Left cardiac atrium (tissue), 4 donors: ENCODE measurements around the gene ACOXL. TPM values are rescaled to one million over a fixed set of nuclear protein-coding genes. Genes with fewer than 3 reads are reported as not detected.
"Not testable (repeated sequence)": the region's sequence is repeated elsewhere in the genome, so short reads cannot be mapped to it uniquely, and the experiment has no call there.

Experiments used
- ATAC-seq, 2 donors: fragments of 200-7000 bp; cut with Tn5 transposase; one replicate each; pipeline ENCODE4 v1.9.1; 2020; ENCODE audit warnings: mild to moderate bottlenecking in 2 of 2, moderate library complexity in 2 of 2
- DNase-seq: peaks from one replicate; pipeline ENCODE4 v3.0.0-alpha.2; 2020
- intact Hi-C, 2 donors: fragments of 100-400 bp; cut with DNase I; formaldehyde crosslinking; loops; one replicate each; pipeline versions ENCODE4 v1.14.1 to v1.15.1; 2022 to 2023
- total RNA-seq, 2 donors: library from RNA; stranded (reverse); fragmentation: NEBNext Ultra II Directional; extraction: Animal tissue kit (Norgen Biotek cat#: 25700); gene quantifications; one replicate each; pipeline ENCODE4 v1.2.1, GENCODE V29; 2021
- donor health status: DM: no; HTN: yes; CAD: no.
- donor health status: DM: no; HTN: yes; CAD: no; lungs with severe emphysema.
- donor health status: DM: yes; HTN: yes; CAD: no.
- donor health status: Dilated cardiomyopathy.

Gene ACOXL
- total RNA-seq, 2 donors from 2014 or later, result 0.12 TPM; not detected in 1

DNA sequence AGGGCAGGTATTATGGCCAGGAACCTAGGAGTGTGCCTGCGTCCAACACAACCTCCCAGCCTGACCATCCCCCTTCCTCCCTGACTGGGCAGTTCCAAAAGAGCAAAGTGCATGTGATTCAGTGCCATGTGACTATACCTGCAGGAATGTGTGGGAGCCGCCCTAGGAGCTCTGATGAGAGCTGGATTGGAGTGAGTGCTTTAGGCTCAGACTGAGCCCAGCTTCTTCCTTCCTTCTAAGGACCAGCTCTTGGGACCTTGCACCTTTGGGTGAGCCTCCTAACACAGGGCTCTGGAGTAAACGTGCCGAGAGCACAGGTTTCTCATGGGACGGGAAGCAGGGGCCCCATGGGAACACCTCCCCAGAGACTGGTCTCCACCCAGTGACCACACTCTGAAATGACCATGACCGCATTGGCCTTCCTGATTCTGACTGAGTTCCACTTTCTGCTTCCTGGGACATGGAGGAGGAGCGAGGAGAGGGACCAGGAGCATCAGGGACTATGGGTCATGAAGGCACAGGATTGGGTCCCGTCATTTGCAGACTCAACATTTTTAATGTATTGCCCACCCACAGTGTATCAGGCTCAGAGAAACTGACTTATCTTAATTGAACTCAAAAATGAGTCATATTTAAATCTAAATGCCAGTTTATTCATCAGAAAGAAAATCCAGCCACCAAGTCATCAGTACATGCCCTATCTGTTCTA is 300.5 kb downstream of the ACOXL start:
- ATAC-seq (peak in 1 of 2 donors; percentile 80), DNase-seq (no peak)
- intact Hi-C loops, result no loop called here

DNA sequence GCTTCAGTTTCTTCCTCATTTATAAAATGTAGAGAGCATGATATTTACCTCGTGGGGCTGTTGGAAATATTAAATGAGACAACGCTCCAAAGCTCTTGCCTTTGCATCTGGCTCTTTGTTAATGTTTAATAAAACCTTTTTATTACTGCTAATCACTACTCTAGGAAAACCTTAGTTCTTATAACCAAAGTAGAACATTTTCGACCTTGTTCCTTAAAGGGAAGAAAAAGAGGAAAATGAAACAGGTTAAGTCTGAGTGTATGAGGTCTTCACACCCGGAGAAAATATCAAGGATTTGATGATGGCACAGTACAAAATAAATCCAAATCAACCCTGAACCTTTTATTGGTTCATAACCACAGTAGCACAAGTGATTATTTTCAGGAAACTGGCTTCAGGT is 301.8 kb downstream of the ACOXL start:
- DNase-seq, result no peak
- ATAC-seq, result no peak
- intact Hi-C loops, result no loop called here

- no peak for DNase-seq
- intact Hi-C loops, result no loop called here
- no peak for ATAC-seq
Measured at GRCh38 chr2:111034606-111035005, 302.2 kb downstream of the ACOXL start.

DNA sequence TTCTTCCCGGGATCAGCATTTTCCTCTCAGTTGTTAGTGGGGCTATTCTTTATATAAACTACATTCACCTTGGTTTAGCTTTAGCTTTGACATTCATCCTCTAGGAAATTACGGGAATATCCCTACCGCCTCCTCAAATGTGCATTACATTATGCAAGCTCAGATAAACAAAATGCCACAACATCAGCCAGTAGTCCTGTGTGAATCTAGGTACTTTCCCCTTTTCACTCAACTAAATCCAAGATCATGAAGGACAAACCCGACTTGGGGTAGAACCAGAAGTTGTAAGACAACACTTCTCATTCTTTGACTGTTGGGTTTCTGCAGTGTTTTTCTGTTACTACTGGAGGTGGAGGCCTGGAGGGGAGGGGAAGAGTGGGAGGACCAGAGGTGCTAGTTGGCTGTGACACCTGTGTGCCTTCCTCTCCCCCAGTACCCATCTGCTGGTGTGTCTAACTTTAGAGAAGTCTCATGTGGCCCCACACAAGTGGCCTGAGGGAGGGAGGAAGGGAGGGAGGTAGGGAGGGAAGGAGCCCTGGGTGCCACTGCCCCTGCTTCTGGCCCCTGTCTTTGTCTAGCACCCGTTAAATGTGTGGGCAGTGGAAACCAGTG is 303.6 kb downstream of the ACOXL start:
- intact Hi-C loops, result no loop called here
- DNase-seq (no peak), ATAC-seq (no peak)

DNA sequence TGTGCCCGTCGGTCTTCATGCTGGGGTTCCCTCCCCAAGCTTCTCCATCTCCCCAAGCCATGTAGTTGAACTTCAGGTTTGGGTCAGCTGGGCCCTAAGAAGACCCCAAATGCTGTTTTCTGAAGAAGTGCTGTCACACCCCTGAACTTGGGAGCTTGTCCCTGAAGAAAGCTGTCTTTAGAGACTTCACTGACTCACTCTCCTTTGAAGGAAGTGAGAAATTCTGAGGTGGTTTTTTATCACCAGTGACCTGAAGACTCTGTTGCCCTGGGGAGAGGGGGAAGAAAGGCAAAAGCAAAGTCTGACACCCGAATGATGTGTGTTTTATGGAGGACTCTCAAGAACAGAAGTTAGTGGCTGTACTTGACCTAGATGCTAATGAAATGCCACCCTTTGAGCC is 304.8 kb downstream of the ACOXL start:
- DNase-seq (no peak), ATAC-seq (no peak)
- intact Hi-C loops, result no loop called here

DNA sequence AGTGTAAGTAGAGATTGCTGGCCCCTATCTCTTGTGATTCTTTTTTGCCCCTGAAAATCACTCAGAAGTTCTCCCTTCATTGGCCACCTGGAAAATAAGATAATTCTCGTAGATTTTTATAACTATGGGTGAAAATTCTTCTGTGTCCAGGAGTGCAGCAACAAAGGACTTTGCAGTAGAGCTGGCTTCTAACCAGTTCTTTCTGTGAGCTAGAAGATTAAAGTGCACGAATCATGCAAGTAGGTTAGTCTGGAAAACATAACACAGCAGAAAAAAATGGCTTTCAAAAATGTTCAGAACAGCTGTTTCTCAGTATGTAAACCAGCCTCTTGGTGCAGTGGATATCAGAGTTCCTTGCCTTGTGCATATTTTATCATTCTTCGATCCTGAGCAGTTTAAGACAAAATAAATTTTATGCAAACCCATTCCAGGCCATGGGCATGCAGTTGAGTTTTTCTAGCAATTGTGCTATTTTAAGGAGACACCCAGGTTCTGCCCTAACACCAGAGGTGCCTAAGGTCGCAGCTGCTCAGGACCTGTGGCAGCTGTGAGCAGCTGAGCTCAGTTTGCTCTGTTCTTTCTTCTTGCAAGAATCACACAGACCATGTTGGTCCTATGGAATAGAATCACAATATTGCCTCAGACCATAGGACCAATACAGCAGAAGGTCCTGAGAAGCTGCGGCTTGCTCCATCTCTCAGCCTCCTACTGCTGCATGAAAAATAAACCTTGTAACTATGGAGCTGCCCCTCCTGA is 307.4 kb downstream of the ACOXL start:
- intact Hi-C loops, result no loop called here
- ATAC-seq, result no peak

DNA sequence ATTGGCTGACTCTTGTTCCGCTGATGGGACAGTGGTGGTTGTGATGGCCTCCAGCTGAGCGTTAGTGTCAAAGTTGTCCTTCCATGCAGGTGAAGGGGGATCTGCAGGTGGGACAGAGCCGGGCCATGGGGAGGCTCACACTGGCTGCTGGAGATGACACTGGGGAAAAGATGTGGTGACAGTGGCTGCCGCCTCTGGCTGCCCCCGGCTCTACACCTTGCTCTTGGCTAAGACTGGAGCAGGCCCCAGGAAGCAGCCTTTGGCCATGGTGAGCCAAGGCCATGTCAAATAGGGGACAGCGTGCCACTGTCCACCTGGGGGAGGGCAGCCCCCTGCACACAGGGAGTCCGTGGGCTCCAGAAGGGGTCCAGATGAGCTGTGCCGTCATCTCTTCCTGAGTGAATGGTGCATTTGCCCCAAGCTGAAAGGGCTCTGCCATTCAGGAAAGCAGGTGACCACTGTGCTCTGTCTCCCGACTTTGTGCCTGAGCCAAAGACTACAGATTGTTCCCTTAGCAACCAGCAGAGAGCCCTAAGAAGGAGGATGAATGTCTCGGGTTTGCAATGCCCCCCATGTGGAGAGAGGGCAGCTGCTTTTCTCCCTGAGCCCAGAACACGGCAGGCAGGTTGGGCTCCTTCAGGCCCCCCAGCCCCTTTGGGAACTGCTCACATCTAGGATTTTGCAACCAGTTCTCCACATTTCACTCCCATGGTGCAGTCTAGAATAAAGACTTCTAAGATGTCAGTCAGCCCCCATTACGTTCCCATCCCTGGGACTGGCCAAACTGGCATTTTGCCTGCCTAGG is 309.2 kb downstream of the ACOXL start:
- intact Hi-C loops, result no loop called here
- no peak for ATAC-seq
- no peak for DNase-seq

More for the DNA sequence above, 307.4 kb downstream of the ACOXL start:
- DNase-seq, result no peak

- no peak for DNase-seq
- no peak for ATAC-seq
- intact Hi-C loops, result no loop called here
Measured at GRCh38 chr2:111042261-111042660, 309.9 kb downstream of the ACOXL start.

GRCh38 chr2:111042772-111043771 is 310.7 kb downstream of the ACOXL start:
- ATAC-seq, result no peak

DNA sequence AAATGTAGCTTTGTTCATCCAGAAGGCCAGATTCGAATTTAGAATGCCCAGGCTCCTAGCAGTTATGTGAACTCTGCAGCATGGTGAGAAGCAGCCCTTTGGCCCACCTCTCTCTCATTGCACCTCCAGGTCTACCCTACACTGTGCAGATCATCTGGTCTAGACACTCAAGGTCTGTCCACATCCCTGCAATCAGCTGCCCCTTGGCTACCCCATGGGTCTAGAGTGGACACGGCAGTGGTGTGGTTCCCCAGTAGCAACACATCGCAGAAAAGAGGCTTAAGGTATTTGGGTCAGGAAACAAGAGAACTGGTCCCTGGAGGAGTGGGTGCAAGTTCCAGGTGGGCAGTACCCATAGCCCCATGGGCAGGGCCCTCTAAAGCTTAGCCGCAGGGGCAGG is 311.7 kb downstream of the ACOXL start:
- no peak for ATAC-seq
- no peak for DNase-seq
- intact Hi-C loops, result no loop called here

More at GRCh38 chr2:111042772-111043771, 310.7 kb downstream of the ACOXL start:
- intact Hi-C loops, result no loop called here
- no peak for DNase-seq

GRCh38 chr2:111045236-111045635 is 312.9 kb downstream of the ACOXL start:
- DNase-seq, intact Hi-C loops, ATAC-seq: not testable (repeated sequence)

- ATAC-seq, result no peak
- DNase-seq, result no peak
- intact Hi-C loops, result no loop called here
Measured at GRCh38 chr2:111045771-111046444, 313.5 kb downstream of the ACOXL start.

- intact Hi-C loops, result no loop called here
- ATAC-seq (no peak), DNase-seq (no peak)
Measured at GRCh38 chr2:111046670-111047069, 314.3 kb downstream of the ACOXL start.

GRCh38 chr2:111048856-111049768 is 316.7 kb downstream of the ACOXL start:
- DNase-seq (no peak), ATAC-seq (no peak)
- intact Hi-C loops, result no loop called here

DNA sequence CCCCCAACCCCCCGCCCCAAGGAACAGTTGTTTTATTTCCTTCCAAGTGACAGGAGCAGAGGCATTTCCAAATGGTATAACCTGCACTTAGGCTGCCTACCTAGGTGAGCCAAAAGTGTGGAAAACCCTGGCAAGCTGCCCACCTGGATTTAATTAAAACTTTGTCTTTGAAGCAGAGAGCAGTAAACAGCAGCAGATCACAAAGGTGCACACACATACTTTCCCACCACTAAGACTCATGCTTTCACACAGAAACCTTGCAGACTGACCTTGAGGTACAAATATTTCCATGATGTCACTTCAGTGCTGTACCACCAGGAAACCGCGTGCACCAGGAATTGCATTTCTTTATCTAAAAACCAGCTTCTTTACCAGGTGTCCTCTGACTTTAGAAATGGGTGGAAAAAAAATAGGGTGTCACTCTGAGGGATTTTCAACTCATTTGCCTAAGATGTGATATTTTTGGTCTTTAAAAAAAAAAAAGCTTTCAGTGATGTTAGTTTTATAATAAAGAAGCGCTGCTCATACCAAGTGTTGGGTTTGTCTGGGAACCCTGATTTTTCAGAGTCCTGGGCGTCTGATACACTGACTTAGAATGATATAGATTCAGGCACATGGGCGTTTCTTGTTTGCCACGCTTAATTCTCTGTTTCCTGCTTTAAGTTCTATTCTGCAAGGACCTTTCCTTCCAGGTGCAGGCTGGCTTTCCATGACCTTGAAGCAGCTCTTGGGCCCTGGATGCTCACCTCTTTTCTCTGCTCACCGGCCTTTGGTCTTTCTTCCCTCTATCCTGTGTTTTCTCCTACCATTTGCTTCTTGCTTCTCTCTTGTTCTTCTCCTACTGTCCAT is 317.6 kb downstream of the ACOXL start:
- intact Hi-C loops, result no loop called here
- DNase-seq (no peak), ATAC-seq (no peak)
